GM12878 (cell line): Measurements from ENCODE around the gene SETMAR. TPM values are rescaled to one million over a fixed set of nuclear protein-coding genes. Genes with fewer than 3 reads are reported as not detected.
"Not testable (repeated sequence)": the region's sequence is repeated elsewhere in the genome, so short reads cannot be mapped to it uniquely, and the experiment has no call there.

Experiments used
- ATAC-seq: fragments of 200-7000 bp; cut with Tn5 transposase; 3 replicates; pipeline ENCODE4 v1.9.1; 2020; ENCODE audit warnings: mild to moderate bottlenecking, moderate library complexity
- BruUV-seq: library from RNA; stranded (reverse); fragments of 400-500 nt; replicated peaks from 2 replicates; lab custom pipeline; 2021; lab: Mats Ljungman, UMichigan
- CTCF ChIA-PET: fragments of 300-600 bp; sonication (Branson Sonifier 250); formaldehyde crosslinking; extraction: SDS; loops from one replicate; lab custom pipeline; 2021; ENCODE audit warnings: inconsistent platforms; lab: Yijun Ruan, JAX
- POLR2A ChIA-PET: fragments of 350-600 bp; formaldehyde crosslinking; extraction: SDS; loops from one replicate; lab custom pipeline; 2021; ENCODE audit warnings: inconsistent platforms; lab: Charles Lee
- RAD21 ChIA-PET: fragments of 300-600 bp; sonication (Branson Sonifier 250); formaldehyde crosslinking; loops from one replicate; lab custom pipeline; 2023; ENCODE audit warnings: antibody characterized with exemption; ENCODE audit not compliant: unreplicated experiment; lab: Charles Lee
- SMC1A ChIA-PET: fragments of 300-600 bp; sonication (Branson Sonifier 250); formaldehyde crosslinking; loops from one replicate; lab custom pipeline; 2023; ENCODE audit not compliant: unreplicated experiment, uncharacterized antibody; lab: Charles Lee
- DNase-seq: peaks from one replicate; pipeline ENCODE4 v3.0.0-alpha.2; 2011; ENCODE audit warnings: low read depth, low spot score
- FAIRE-seq: peaks from 3 replicates; lab custom pipeline; 2011; peaks lifted over from hg19 to GRCh38; lab: Jason Lieb, UNC
- H2AFZ ChIP-seq: 2 replicates; pipeline ENCODE4 v1.6.0; 2011; ENCODE audit warnings: low read depth, low read length, control low read depth; ENCODE audit not compliant: control insufficient read depth
- H3K27ac ChIP-seq: 2 replicates; pipeline ENCODE4 v1.5.1; 2011; ENCODE audit warnings: control low read depth; ENCODE audit not compliant: control insufficient read depth, insufficient read depth
- H3K27me3 ChIP-seq, 2 experiments: replicated peaks in 1 of 2; 2 replicates each; pipeline versions ENCODE4 v1.6.0 to v1.6.1; 2011; ENCODE audit warnings: low read length in 1 of 2; ENCODE audit not compliant: control insufficient read depth in 2 of 2, insufficient read depth in 2 of 2
- H3K36me3 ChIP-seq, 2 experiments: 2 replicates each; pipeline ENCODE4 v1.5.1; 2011; ENCODE audit warnings: low read length in 1 of 2; ENCODE audit not compliant: control insufficient read depth in 2 of 2, insufficient read depth in 2 of 2
- H3K4me1 ChIP-seq: 2 replicates; pipeline ENCODE4 v1.6.1; 2011; ENCODE audit warnings: mild to moderate bottlenecking, low read length, moderate library complexity, mixed read lengths; ENCODE audit not compliant: control insufficient read depth, insufficient read depth
- H3K4me2 ChIP-seq: 2 replicates; pipeline ENCODE4 v1.6.0; 2011; ENCODE audit warnings: control low read depth; ENCODE audit not compliant: control insufficient read depth, insufficient read depth
- H3K4me3 ChIP-seq: fragments of 200-600 bp; sonication (generic); 2 replicates; pipeline ENCODE4 v1.5.1; 2016
- H3K79me2 ChIP-seq: 2 replicates; pipeline ENCODE4 v1.6.0; 2011; ENCODE audit warnings: low read length; ENCODE audit not compliant: control insufficient read depth, insufficient read depth
- H3K9ac ChIP-seq: 2 replicates; pipeline ENCODE4 v1.8.0; 2011; ENCODE audit warnings: low read length, control low read depth, mixed read lengths; ENCODE audit not compliant: control insufficient read depth, insufficient read depth
- H3K9me3 ChIP-seq: replicated peaks from 3 replicates; pipeline ENCODE4 v1.5.1; 2011; ENCODE audit warnings: mild to moderate bottlenecking, low read length; ENCODE audit not compliant: control insufficient read depth, insufficient read depth
- H4K20me1 ChIP-seq: 2 replicates; pipeline ENCODE4 v1.6.0; 2011; ENCODE audit not compliant: control insufficient read depth, insufficient read depth
- FOXM1 ChIP-seq: IDR thresholded peaks from 2 replicates; pipeline ENCODE4 v1.6.1; 2012; ENCODE audit warnings: low read depth, mild to moderate bottlenecking, inconsistent platforms, low read length, moderate library complexity
- HDGF ChIP-seq: fragments of 450-650 bp; IDR thresholded peaks from 2 replicates; pipeline ENCODE4 v1.6.1; 2016; ENCODE audit warnings: antibody characterized with exemption
- JUNB ChIP-seq: IDR thresholded peaks from 2 replicates; pipeline ENCODE4 v1.6.1; 2016; ENCODE audit warnings: antibody characterized with exemption, mild to moderate bottlenecking
- KDM1A ChIP-seq: fragments of 200-600 bp; sonication (generic); IDR thresholded peaks from 2 replicates; pipeline ENCODE4 v1.6.1; 2016; ENCODE audit warnings: borderline replicate concordance
- MXI1 ChIP-seq: fragments of 150-350 bp; IDR thresholded peaks from 2 replicates; pipeline ENCODE4 v1.6.1; 2011; ENCODE audit warnings: low read depth, mild to moderate bottlenecking, inconsistent platforms, low read length, improper control_type of control experiment
- NRF1 ChIP-seq: conservative IDR thresholded peaks from 2 replicates; pipeline ENCODE4 v1.6.1; 2011; ENCODE audit warnings: mild to moderate bottlenecking, low read depth, low read length, improper control_type of control experiment
- POLR2AphosphoS5 ChIP-seq: IDR thresholded peaks from 2 replicates; pipeline ENCODE4 v1.6.1; 2011; ENCODE audit warnings: mild to moderate bottlenecking, low read length, inconsistent platforms
- SIN3A ChIP-seq: IDR thresholded peaks from 2 replicates; pipeline ENCODE4 v1.6.1; 2012; ENCODE audit warnings: low read depth, low read length, improper control_type of control experiment
- SMC3 ChIP-seq: IDR thresholded peaks from 2 replicates; pipeline ENCODE4 v1.6.1; 2011; ENCODE audit warnings: low read length, improper control_type of control experiment, borderline replicate concordance
- ZNF207 ChIP-seq: fragments of 450-650 bp; IDR thresholded peaks from 2 replicates; pipeline ENCODE4 v1.6.1; 2014; ENCODE audit warnings: antibody characterized with exemption, mild to moderate bottlenecking, borderline replicate concordance
- ZNF384 ChIP-seq: IDR thresholded peaks from 2 replicates; pipeline ENCODE4 v1.6.1; 2012; ENCODE audit warnings: low read depth, mild to moderate bottlenecking, low read length, improper control_type of control experiment, borderline replicate concordance
- ZZZ3 ChIP-seq: IDR thresholded peaks from 2 replicates; pipeline ENCODE4 v1.6.1; 2011; ENCODE audit warnings: low read depth; ENCODE audit not compliant: control insufficient read depth, insufficient read length
- WGBS: methylation state at CpG from one replicate; pipeline ENCODE4 v1.1.6; 2016; ENCODE audit warnings: low lambda C conversion rate; ENCODE audit not compliant: insufficient replicate concordance, insufficient coverage; ENCODE audit errors: missing lambda C conversion rate; 5-methylcytosine and 5-hydroxymethylcytosine counted together
- in situ Hi-C: fragments of 300-500 bp; cut with MboI; formaldehyde crosslinking; loops from 9 replicates; pipeline ENCODE4 v1.14.3; 2018; ENCODE audit warnings: mixed read lengths
- intact Hi-C: fragments of 100-400 bp; cut with micrococcal nuclease; formaldehyde crosslinking; loops from one replicate; pipeline ENCODE4 v1.14.2; 2022; ENCODE audit not compliant: unreplicated experiment
- polyA plus RNA-seq, 11 experiments: library from polyadenylated mRNA; depleted of rRNA in 4 of 11; unstranded in 6 of 11; stranded (reverse) in 5 of 11; fragments of >200 nt; fragmentation: Nextera tagmentation in 4 of 11; fragmentation: Illumina TruSeq in 1 of 11; extraction: Ambion mirVana in 4 of 11; extraction: Trizol in 1 of 11; gene quantifications; 1 replicate in 1 of 11; 2 replicates in 10 of 11; pipeline versions ENCODE4 v1.2.1 to v1.2.3, GENCODE V29; 2011 to 2016; ENCODE audit warnings: inconsistent platforms in 2 of 11, missing spikeins in 2 of 11, low read depth in 1 of 11
- total RNA-seq, 4 experiments: library from RNA; depleted of rRNA in 3 of 4; stranded (reverse); fragments of >200 nt in 3 of 4; fragmentation: Illumina TruSeq in 1 of 4; extraction: Trizol in 1 of 4; gene quantifications; 2 replicates each; pipeline versions ENCODE4 v1.2.1 to v1.2.3, GENCODE V29; 2013 to 2021
- TF ChIP-seq, protein P1 (sequence below): IDR thresholded peaks from 2 replicates; pipeline ENCODE4 v1.6.1; 2011; ENCODE audit warnings: low read depth, mild to moderate bottlenecking, low read length, moderate library complexity, borderline replicate concordance; ENCODE audit errors: extremely low read depth

The SETMAR gene
- total and polyA plus RNA-seq, 10 of the 15 experiments (the other 5 are each of a cell fraction or from before 2014, with no cell fraction given): 7.1 to 25.1 (median 20.3) TPM

DNA sequence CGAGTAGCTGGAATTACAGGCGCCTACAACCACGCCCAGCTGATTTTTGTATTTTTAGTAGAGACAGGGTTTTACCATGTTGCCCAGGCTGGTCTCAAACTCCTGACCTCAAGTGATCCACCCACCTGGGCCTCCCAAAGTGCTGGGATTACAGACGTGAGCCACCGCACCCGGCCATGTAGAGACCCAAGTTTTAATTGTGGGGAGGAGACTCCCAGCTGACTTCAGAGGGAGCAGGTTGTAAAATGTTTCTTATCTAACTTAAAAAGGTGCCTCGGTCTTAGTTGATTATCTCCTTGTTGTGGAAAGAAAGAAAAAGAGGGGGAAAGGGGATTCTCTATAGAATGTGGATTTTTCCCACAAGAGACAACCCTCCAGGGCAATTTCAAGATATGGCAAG is 2.0 kb downstream of the SETMAR start:
- WGBS: 90% methylated on average over 7 of the region's 7 CpGs
- ATAC-seq, H3K27me3 ChIP-seq, H3K4me2 ChIP-seq, FAIRE-seq, DNase-seq, intact Hi-C loops, H3K36me3 ChIP-seq, H2AFZ ChIP-seq, in situ Hi-C loops, H3K27ac ChIP-seq, H3K9me3 ChIP-seq, H3K4me3 ChIP-seq, H3K4me1 ChIP-seq, H3K79me2 ChIP-seq, SMC1A ChIA-PET, H3K9ac ChIP-seq, BruUV-seq, H4K20me1 ChIP-seq: not testable (repeated sequence)
- POLR2A ChIA-PET: interaction anchor here (0.6 kb wide), 1 partner anchor 630 kb away, joined by 4 read pairs; no protein-coding TSS in a partner anchor
- RAD21 ChIA-PET: interaction anchor here (1.8 kb wide), 2 partner anchors 13 to 1105 kb away, joined by 5 read pairs; no protein-coding TSS in a partner anchor
- CTCF ChIA-PET: interaction anchor here (0.7 to 1.9 kb wide), 2 partner anchors 13 to 1133 kb away, joined by 3 to 4 read pairs; no protein-coding TSS in a partner anchor

DNA sequence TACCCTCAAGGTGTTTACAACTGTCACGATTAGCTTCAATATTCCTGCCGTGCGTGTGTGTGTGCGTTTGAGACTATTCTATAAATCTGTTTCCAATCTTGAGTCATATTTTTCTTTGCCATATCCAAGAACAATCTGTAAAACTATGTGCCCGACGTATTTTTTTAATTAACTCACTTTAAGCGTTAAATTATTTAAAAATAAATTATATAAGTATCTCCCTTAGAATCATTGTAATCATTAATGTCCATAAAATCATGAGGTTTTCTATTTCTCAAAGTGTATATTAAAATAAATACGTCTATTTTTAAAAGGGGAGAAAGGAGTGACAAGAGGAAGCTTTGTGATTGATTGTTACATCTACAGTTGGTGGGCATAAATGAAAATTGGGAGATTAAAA is 2.9 kb downstream of the SETMAR start:
- ChIA-PET POLR2A (interaction anchor here (0.6 to 0.9 kb wide), 2 partner anchors 13 to 629 kb away, joined by 3 to 4 read pairs; no protein-coding TSS in a partner anchor), SMC1A (interaction anchor here (0.5 to 1.7 kb wide), 7 partner anchors 9 to 1055 kb away, joined by 3 to 5 read pairs (median 3); no protein-coding TSS in a partner anchor), RAD21 (interaction anchor here (1.8 kb wide), 2 partner anchors 13 to 1106 kb away, joined by 5 read pairs; no protein-coding TSS in a partner anchor), CTCF (interaction anchor here (1.5 to 1.7 kb wide), 2 partner anchors 9 to 45 kb away, joined by 5 to 8 read pairs; no protein-coding TSS in a partner anchor)
- no peak for ATAC-seq
- Histone ChIP-seq H3K4me2 (no peak overlapping the region), H3K27ac (no peak overlapping the region), H3K27me3 (no peaks in the 10 kb centered on the region), H3K4me3 (no peak overlapping the region), H4K20me1 (no peaks in the 10 kb centered on the region), H3K9me3 (peaks cover 2% of the 10 kb centered on the region; the same call in 1 of the 3 replicates), H3K36me3 (no peaks in the 10 kb centered on the region), H3K79me2 (peaks cover 9% of the 10 kb centered on the region), H3K4me1 (no peaks in the 10 kb centered on the region), H3K9ac (no peak overlapping the region), H2AFZ (no peak overlapping the region)
- DNase-seq: no peak
- FAIRE-seq: no peak
- intact Hi-C loops: no loop called here
- 99% methylated on average over 8 of the region's 8 CpGs for WGBS
- in situ Hi-C loops: no loop called here
- BruUV-seq: no TSS peak
- TF ChIP-seq NRF1 (no peak), KDM1A (no peak), MXI1 (no peak), JUNB (no peak), HDGF (no peak), POLR2AphosphoS5 (no peak), ZNF384 (no peak), SMC3 (no peak), FOXM1 (no peak), ZZZ3 (no peak), SIN3A (no peak), ZNF207 (no peak)
- TF ChIP-seq, protein P1, sequence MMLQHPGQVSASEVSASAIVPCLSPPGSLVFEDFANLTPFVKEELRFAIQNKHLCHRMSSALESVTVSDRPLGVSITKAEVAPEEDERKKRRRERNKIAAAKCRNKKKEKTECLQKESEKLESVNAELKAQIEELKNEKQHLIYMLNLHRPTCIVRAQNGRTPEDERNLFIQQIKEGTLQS: no peak
